ENCODE results near the gene ZNF831. TPM values are rescaled to one million over a fixed set of nuclear protein-coding genes. Genes with fewer than 3 reads are reported as not detected.

Gene ZNF831
- total RNA-seq, 1 experiment from 2014 or later = not detected

- Mint-ChIP-seq H3K27ac (ENCODE audit: unreplicated experiment) (no peak overlapping the region), H3K4me3 (ENCODE audit: low read depth, unreplicated experiment) (no peak overlapping the region), H3K9me3 (ENCODE audit: low read depth, unreplicated experiment) (no peaks in the 10 kb centered on the region), H3K4me1 (ENCODE audit: low read depth, unreplicated experiment) (no peaks in the 10 kb centered on the region), H3K36me3 (ENCODE audit: insufficient read depth, unreplicated experiment) (no peaks in the 10 kb centered on the region), H3K27me3 (ENCODE audit: unreplicated experiment) (peaks cover 99% of the 10 kb centered on the region)
- no TSS peak for BruUV-seq (replicated peaks)
- CTCF ChIA-PET = no interaction called here
- DNase-seq = no peak
- no peak for TF ChIP-seq CTCF (IDR thresholded peaks at IDR 0.05; ENCODE audit: unreplicated experiment)
- intact Hi-C loops (cut with micrococcal nuclease; ENCODE audit: unreplicated experiment) = no loop called here
Observed at GRCh38 chr20:59148701-59149493, 14.7 kb upstream of the ZNF831 start.

- CTCF ChIA-PET = interaction anchor here (0.6 kb wide), 1 partner anchor 195 kb away, joined by 7 read pairs; no protein-coding TSS in a partner anchor
- TF ChIP-seq CTCF (IDR thresholded peaks at IDR 0.05; ENCODE audit: unreplicated experiment) = no peak
- Mint-ChIP-seq H3K27me3 (ENCODE audit: unreplicated experiment) (peaks cover 99% of the 10 kb centered on the region), H3K4me3 (ENCODE audit: low read depth, unreplicated experiment) (no peak overlapping the region), H3K4me1 (ENCODE audit: low read depth, unreplicated experiment) (no peaks in the 10 kb centered on the region), H3K27ac (ENCODE audit: unreplicated experiment) (no peak overlapping the region), H3K9me3 (ENCODE audit: low read depth, unreplicated experiment) (no peaks in the 10 kb centered on the region), H3K36me3 (ENCODE audit: insufficient read depth, unreplicated experiment) (no peaks in the 10 kb centered on the region)
- no TSS peak for BruUV-seq (replicated peaks)
- intact Hi-C loops (cut with micrococcal nuclease; ENCODE audit: unreplicated experiment) = no loop called here
- no peak for DNase-seq
Observed at GRCh38 chr20:59149678-59150504, 13.7 kb upstream of the ZNF831 start.

- Mint-ChIP-seq H3K27me3 (ENCODE audit: unreplicated experiment) (peaks cover 99% of the 10 kb centered on the region), H3K4me1 (ENCODE audit: low read depth, unreplicated experiment) (no peaks in the 10 kb centered on the region), H3K4me3 (ENCODE audit: low read depth, unreplicated experiment) (no peak overlapping the region), H3K36me3 (ENCODE audit: insufficient read depth, unreplicated experiment) (no peaks in the 10 kb centered on the region), H3K27ac (ENCODE audit: unreplicated experiment) (no peak overlapping the region), H3K9me3 (ENCODE audit: low read depth, unreplicated experiment) (no peaks in the 10 kb centered on the region)
- DNase-seq = no peak
- TF ChIP-seq CTCF (IDR thresholded peaks at IDR 0.05; ENCODE audit: unreplicated experiment) = no peak
- no TSS peak for BruUV-seq (replicated peaks)
- intact Hi-C loops (cut with micrococcal nuclease; ENCODE audit: unreplicated experiment) = no loop called here
- CTCF ChIA-PET = no interaction called here
Observed at GRCh38 chr20:59150821-59151251, 12.8 kb upstream of the ZNF831 start.

- Mint-ChIP-seq H3K9me3 (ENCODE audit: low read depth, unreplicated experiment) (no peaks in the 10 kb centered on the region), H3K36me3 (ENCODE audit: insufficient read depth, unreplicated experiment) (no peaks in the 10 kb centered on the region), H3K27ac (ENCODE audit: unreplicated experiment) (no peak overlapping the region), H3K4me3 (ENCODE audit: low read depth, unreplicated experiment) (no peak overlapping the region), H3K27me3 (ENCODE audit: unreplicated experiment) (peaks cover 99% of the 10 kb centered on the region), H3K4me1 (ENCODE audit: low read depth, unreplicated experiment) (no peaks in the 10 kb centered on the region)
- CTCF ChIA-PET = interaction anchor here (0.6 kb wide), 1 partner anchor 469 kb away, joined by 4 read pairs; no protein-coding TSS in a partner anchor
- intact Hi-C loops (cut with micrococcal nuclease; ENCODE audit: unreplicated experiment) = no loop called here
- DNase-seq = no peak
- BruUV-seq (replicated peaks) = no TSS peak
- no peak for TF ChIP-seq CTCF (IDR thresholded peaks at IDR 0.05; ENCODE audit: unreplicated experiment)
Observed at GRCh38 chr20:59151391-59151790, 12.2 kb upstream of the ZNF831 start.
